Heart left ventricle (tissue), 13 donors: ENCODE data around the gene KIF24.

Experiments used
- POLR2A ChIP-seq, 2 donors: fragments of 450-650 bp; IDR thresholded peaks; one replicate each; pipeline ENCODE4 v1.6.1; 2017; ENCODE audit warnings: antibody characterized with exemption in 2 of 2, mild to moderate bottlenecking in 2 of 2, moderate library complexity in 2 of 2
- TF ChIP-seq, protein P1 (sequence below), 12 donors: fragments of 200-600 bp; sonication (generic) in 4 of 12; IDR thresholded peaks; one replicate each; pipeline versions ENCODE4 v1.5.0 to v1.8.0; 2018 to 2022; ENCODE audit warnings: antibody characterized with exemption in 12 of 12, mild to moderate bottlenecking in 5 of 12
- donor health status: ischemic (EF 13 %, LVEDD 7.1; RV severe dilation, severe dysfunction).
- donor health status: DM: no; HTN: yes; CAD: no.
- donor health status: DM: no; HTN: no; CAD: no.
- donor health status: ischemic (EF 25% LVEDD 6.9; RV normal size, moderate dysfunction).
- donor health status: ischemic (EF 25% LVEDD 5.7; RV mildly dilated, moderate dysfunction).
- donor health status: ischemic (EF 35%, LVEDD 5.7; RV mildly dilated, moderate dysfunction).
- donor health status: nonischemic (EF 11% LVEDD 7.7; RV severe dilation, severe dysfunction).
- donor health status: DM: yes; HTN: yes; CAD: no.
- donor health status: PGD.
- donor health status: ischemic (EF 29% LVEDD 5.4; RV normal size, mild dysfunction).
- donor health status: nonischemic (EF 23%, LVEDD 6.1; RV moderate dilation, normal function).

GRCh38 chr9:34347800-34348158, 18.7 kb upstream of the KIF24 start:
- TF ChIP-seq, protein P1, sequence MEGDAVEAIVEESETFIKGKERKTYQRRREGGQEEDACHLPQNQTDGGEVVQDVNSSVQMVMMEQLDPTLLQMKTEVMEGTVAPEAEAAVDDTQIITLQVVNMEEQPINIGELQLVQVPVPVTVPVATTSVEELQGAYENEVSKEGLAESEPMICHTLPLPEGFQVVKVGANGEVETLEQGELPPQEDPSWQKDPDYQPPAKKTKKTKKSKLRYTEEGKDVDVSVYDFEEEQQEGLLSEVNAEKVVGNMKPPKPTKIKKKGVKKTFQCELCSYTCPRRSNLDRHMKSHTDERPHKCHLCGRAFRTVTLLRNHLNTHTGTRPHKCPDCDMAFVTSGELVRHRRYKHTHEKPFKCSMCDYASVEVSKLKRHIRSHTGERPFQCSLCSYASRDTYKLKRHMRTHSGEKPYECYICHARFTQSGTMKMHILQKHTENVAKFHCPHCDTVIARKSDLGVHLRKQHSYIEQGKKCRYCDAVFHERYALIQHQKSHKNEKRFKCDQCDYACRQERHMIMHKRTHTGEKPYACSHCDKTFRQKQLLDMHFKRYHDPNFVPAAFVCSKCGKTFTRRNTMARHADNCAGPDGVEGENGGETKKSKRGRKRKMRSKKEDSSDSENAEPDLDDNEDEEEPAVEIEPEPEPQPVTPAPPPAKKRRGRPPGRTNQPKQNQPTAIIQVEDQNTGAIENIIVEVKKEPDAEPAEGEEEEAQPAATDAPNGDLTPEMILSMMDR (IDR thresholded peaks at IDR 0.05) = no peak
- no peak for TF ChIP-seq POLR2A (IDR thresholded peaks at IDR 0.05)
